CD4-positive, alpha-beta T cell treated with Interleukin-6 at 100 ng/mL for 8 hours (primary cell): Measurements from ENCODE around the gene DNAH9.

Experiments
- DNase-seq: peaks from one replicate; pipeline ENCODE4 v3.0.0-alpha.2; 2020; ENCODE audit warnings: mixed read lengths, low spot score

Gene DNAH9

GRCh38 chr17:11610999-11611566 lies 12.8 kb downstream of the DNAH9 start:
- DNase-seq, result no peak

GRCh38 chr17:11612956-11613355 lies 14.7 kb downstream of the DNAH9 start:
- no peak for DNase-seq

GRCh38 chr17:11618861-11619566 lies 20.7 kb downstream of the DNAH9 start:
- DNase-seq, result no peak

- no peak for DNase-seq
These were observed 24.2 kb downstream of the DNAH9 start for GRCh38 chr17:11622492-11622891.

- no peak for DNase-seq
These were observed 26.7 kb downstream of the DNAH9 start for GRCh38 chr17:11624976-11625375.

- DNase-seq, result no peak
These were observed 27.6 kb downstream of the DNAH9 start for GRCh38 chr17:11625878-11626277.

GRCh38 chr17:11627301-11627940 lies 29.2 kb downstream of the DNAH9 start:
- DNase-seq, result no peak

- no peak for DNase-seq
These were observed 30.1 kb downstream of the DNAH9 start for GRCh38 chr17:11628374-11628773.

GRCh38 chr17:11628831-11629230 lies 30.6 kb downstream of the DNAH9 start:
- no peak for DNase-seq

GRCh38 chr17:11636771-11637170 lies 38.5 kb downstream of the DNAH9 start:
- no peak for DNase-seq

- DNase-seq, result no peak
These were observed 39.5 kb downstream of the DNAH9 start for GRCh38 chr17:11637796-11638195.

- DNase-seq, result no peak
These were observed 40.5 kb downstream of the DNAH9 start for GRCh38 chr17:11638700-11639265.

- no peak for DNase-seq
These were observed 41.6 kb downstream of the DNAH9 start for GRCh38 chr17:11639736-11640462.

GRCh38 chr17:11640463-11640814 lies 42.2 kb downstream of the DNAH9 start:
- DNase-seq, result no peak

GRCh38 chr17:11641521-11642275 lies 43.4 kb downstream of the DNAH9 start:
- no peak for DNase-seq

GRCh38 chr17:11642655-11643054 lies 44.4 kb downstream of the DNAH9 start:
- no peak for DNase-seq

GRCh38 chr17:11643851-11644250 lies 45.6 kb downstream of the DNAH9 start:
- no peak for DNase-seq

GRCh38 chr17:11644265-11645212 lies 46.3 kb downstream of the DNAH9 start:
- DNase-seq, result peak; percentile 9

- no peak for DNase-seq
These were observed 47.2 kb downstream of the DNAH9 start for GRCh38 chr17:11645426-11645825.

GRCh38 chr17:11651089-11651488 lies 52.8 kb downstream of the DNAH9 start:
- DNase-seq, result no peak

GRCh38 chr17:11668618-11669017 lies 70.3 kb downstream of the DNAH9 start:
- DNase-seq, result no peak
